K562 (cell line): Measurements from ENCODE around the gene DAB1. TPM values are rescaled to one million over a fixed set of nuclear protein-coding genes. Genes with fewer than 3 reads are reported as not detected.

Experiments used
- ATAC-seq: fragments of 200-7000 bp; cut with Tn5 transposase; 3 replicates; pipeline ENCODE4 v1.9.1; 2020; ENCODE audit warnings: moderate library complexity
- BruUV-seq: library from RNA; stranded (reverse); fragments of 400-500 nt; replicated peaks from 2 replicates; lab custom pipeline; 2021; lab: Mats Ljungman, UMichigan
- CTCF ChIA-PET: fragments of 300-600 bp; formaldehyde crosslinking; extraction: SDS; loops from one replicate; lab custom pipeline; 2021; ENCODE audit warnings: low intra/inter-chr PET ratio; lab: Yijun Ruan, JAX
- POLR2A ChIA-PET: fragments of 300-600, 350-650 bp; sonication (Branson Sonifier 250); formaldehyde crosslinking; extraction: SDS; loops from one replicate; lab custom pipeline; 2021; ENCODE audit warnings: antibody characterized with exemption, inconsistent platforms; lab: Yijun Ruan, JAX
- DNase-seq, 4 experiments: peaks; one replicate each; pipeline versions ENCODE4 v3.0.0 to v3.0.0-alpha.2; 2011 to 2018; ENCODE audit warnings: low spot score in 3 of 4, mixed read lengths in 3 of 4; ENCODE audit errors: extremely low read depth in 1 of 4
- FAIRE-seq: peaks from 2 replicates; lab custom pipeline; 2011; peaks lifted over from hg19 to GRCh38; lab: Jason Lieb, UNC
- H2AFZ ChIP-seq: 2 replicates; pipeline ENCODE4 v1.6.0; 2011; ENCODE audit warnings: low read depth, low read length, control low read depth, inconsistent platforms
- H3K27ac ChIP-seq: fragments of 200-600 bp; 3 replicates; pipeline ENCODE4 v1.8.0; 2011; ENCODE audit warnings: low read depth, mild to moderate bottlenecking, control low read depth, inconsistent platforms, low read length, moderate library complexity, mixed read lengths; ENCODE audit errors: extremely low read depth
- H3K27me3 ChIP-seq, 2 experiments: fragments of 300-600 bp in 1 of 2; 2 replicates in 1 of 2; 3 replicates in 1 of 2; pipeline versions ENCODE4 v1.6.0 to v1.8.0; 2011; ENCODE audit warnings: inconsistent platforms in 2 of 2, low read length in 2 of 2, mild to moderate bottlenecking in 1 of 2, mixed read lengths in 1 of 2, moderate library complexity in 1 of 2; ENCODE audit not compliant: control insufficient read depth in 2 of 2, insufficient read depth in 2 of 2
- H3K36me3 ChIP-seq: fragments of 300-600 bp; 3 replicates; pipeline ENCODE4 v1.8.0; 2011; ENCODE audit warnings: mild to moderate bottlenecking, low read length, inconsistent platforms; ENCODE audit not compliant: control insufficient read depth, insufficient read depth
- H3K4me1 ChIP-seq, 2 experiments: fragments of 200-600 bp in 1 of 2; replicated peaks in 1 of 2; 2 replicates in 1 of 2; 3 replicates in 1 of 2; pipeline versions ENCODE4 v1.5.1 to v1.8.0; 2011; ENCODE audit warnings: inconsistent platforms in 2 of 2, low read length in 2 of 2, mild to moderate bottlenecking in 1 of 2, mixed read lengths in 1 of 2, moderate library complexity in 1 of 2; ENCODE audit not compliant: control insufficient read depth in 2 of 2, insufficient read depth in 2 of 2
- H3K4me2 ChIP-seq: 2 replicates; pipeline ENCODE4 v1.6.1; 2011; ENCODE audit warnings: low read length, control low read depth, inconsistent platforms, mixed read lengths; ENCODE audit not compliant: insufficient read depth
- H3K4me3 ChIP-seq: fragments of 200-600 bp; sonication (generic), shearing (Covaris generic); 2 replicates; pipeline ENCODE4 v1.5.1; 2016; ENCODE audit warnings: control low read depth, inconsistent platforms
- H3K79me2 ChIP-seq: fragments of 200-600 bp; 3 replicates; pipeline ENCODE4 v1.8.0; 2011; ENCODE audit warnings: low read length, inconsistent platforms; ENCODE audit not compliant: control insufficient read depth, insufficient read depth
- H3K9ac ChIP-seq, 2 experiments: 2 replicates each; pipeline versions ENCODE4 v1.6.0 to v1.6.1; 2011; ENCODE audit warnings: low read depth in 2 of 2, low read length in 2 of 2, control low read depth in 1 of 2, inconsistent platforms in 1 of 2, mild to moderate bottlenecking in 1 of 2, mixed read lengths in 1 of 2; ENCODE audit not compliant: insufficient read depth in 1 of 2
- H3K9me1 ChIP-seq: one replicate; pipeline ENCODE4 v1.6.0; 2011; ENCODE audit warnings: inconsistent platforms, mild to moderate bottlenecking, low read length, moderate library complexity; ENCODE audit not compliant: control insufficient read depth, insufficient read depth
- H3K9me3 ChIP-seq: replicated peaks from 2 replicates; pipeline ENCODE4 v1.5.1; 2011; ENCODE audit warnings: low read depth, low read length, inconsistent platforms; ENCODE audit not compliant: control insufficient read depth, insufficient read depth
- H4K20me1 ChIP-seq: replicated peaks from 2 replicates; pipeline ENCODE4 v1.6.1; 2011; ENCODE audit warnings: low read length, inconsistent platforms, mixed read lengths; ENCODE audit not compliant: control insufficient read depth, insufficient read depth
- ASH1L ChIP-seq: fragments of 450-650 bp; IDR thresholded peaks from 2 replicates; pipeline ENCODE4 v1.6.1; 2018; ENCODE audit warnings: borderline replicate concordance, mild to moderate bottlenecking, low read depth; ENCODE audit not compliant: partially characterized antibody
- CBFA2T3 ChIP-seq: fragments of 450-650 bp; IDR thresholded peaks from 2 replicates; pipeline ENCODE4 v1.6.1; 2017
- CHD1 ChIP-seq: fragments of 200-600 bp; sonication (generic); IDR thresholded peaks from one replicate; pipeline ENCODE4 v1.6.1; 2012; ENCODE audit warnings: mild to moderate bottlenecking, moderate library complexity, low read length, inconsistent platforms
- CTBP1 ChIP-seq: fragments of 450-650 bp; IDR thresholded peaks from 2 replicates; pipeline ENCODE4 v1.6.1; 2016; ENCODE audit warnings: borderline replicate concordance
- CUX1 ChIP-seq: fragments of 200-800 bp; sonication (Bioruptor generic); IDR thresholded peaks from 2 replicates; pipeline ENCODE4 v1.6.1; 2016; ENCODE audit warnings: missing genetic modification characterization, missing compliant biosample characterization
- ETV6 ChIP-seq, 3 experiments: fragments of 150-350 bp in 1 of 3; sonication (generic) in 1 of 3; formaldehyde crosslinking in 1 of 3; IDR thresholded peaks; 2 replicates each; pipeline versions ENCODE4 v1.6.1 to v1.8.0; 2014 to 2022; ENCODE audit warnings: borderline replicate concordance in 2 of 3, low read depth in 2 of 3, antibody characterized with exemption in 1 of 3, low read length in 1 of 3, mild to moderate bottlenecking in 1 of 3, missing genetic modification reagents in 1 of 3
- GATAD2A ChIP-seq: fragments of 450-650 bp; IDR thresholded peaks from 2 replicates; pipeline ENCODE4 v1.6.1; 2017
- HNRNPLL ChIP-seq: fragments of 200-400 bp; formaldehyde crosslinking; IDR thresholded peaks from 2 replicates; pipeline ENCODE4 v1.6.1; 2017; ENCODE audit warnings: low read length, low read depth, mild to moderate bottlenecking; ENCODE audit not compliant: poor library complexity, severe bottlenecking
- HSF4 ChIP-seq: fragments of 250-450 bp; sonication (Bioruptor Pico); IDR thresholded peaks from 2 replicates; pipeline ENCODE4 v2.1.2; 2022; ENCODE audit warnings: mild to moderate bottlenecking, moderate library complexity, borderline replicate concordance
- PBX2 ChIP-seq, 2 experiments: IDR thresholded peaks in 1 of 2; conservative IDR thresholded peaks in 1 of 2; 2 replicates each; pipeline ENCODE4 v1.6.1; 2016; ENCODE audit warnings: low read depth in 2 of 2, mild to moderate bottlenecking in 1 of 2, missing compliant biosample characterization in 1 of 2, missing genetic modification characterization in 1 of 2, moderate library complexity in 1 of 2
- SMAD3 ChIP-seq: fragments of 450-650 bp; formaldehyde crosslinking; conservative IDR thresholded peaks from 2 replicates; pipeline ENCODE4 v1.4.0; 2020; ENCODE audit warnings: mild to moderate bottlenecking
- SUPT5H ChIP-seq: fragments of 450-650 bp; IDR thresholded peaks from 2 replicates; pipeline ENCODE4 v1.6.1; 2016
- WHSC1 ChIP-seq: IDR thresholded peaks from one replicate; pipeline ENCODE4 v1.6.1; 2012; ENCODE audit warnings: low read length, control low read depth, inconsistent platforms
- WGBS: fragments of 100-300 bp; shearing (Covaris generic); methylation state at CpG from one replicate; pipeline ENCODE4 v1.1.6; 2016; ENCODE audit warnings: low coverage, mixed read lengths; ENCODE audit not compliant: insufficient coverage; ENCODE audit errors: missing lambda C conversion rate; 5-methylcytosine and 5-hydroxymethylcytosine counted together
- in situ Hi-C: fragments of 300-500 bp; cut with MboI; formaldehyde crosslinking; loops from 4 replicates; pipeline ENCODE4 v1.15.0; 2018; ENCODE audit warnings: inconsistent platforms, mixed read lengths
- intact Hi-C: fragments of 100-400 bp; cut with micrococcal nuclease; formaldehyde crosslinking; loops from 2 replicates; pipeline ENCODE4 v1.14.2; 2022
- polyA plus RNA-seq, 8 experiments: library from polyadenylated mRNA; depleted of rRNA in 4 of 8; stranded (reverse) in 5 of 8; unstranded in 3 of 8; fragments of >200 nt; fragmentation: Nextera tagmentation in 2 of 8; fragmentation: Illumina TruSeq in 1 of 8; extraction: Ambion mirVana in 2 of 8; extraction: Trizol in 1 of 8; gene quantifications; 2 replicates each; pipeline versions ENCODE4 v1.2.1 to v1.2.3, GENCODE V29; 2011 to 2014; ENCODE audit warnings: inconsistent platforms in 1 of 8, missing spikeins in 1 of 8
- total RNA-seq, 7 experiments: library from RNA; depleted of rRNA in 6 of 7; stranded (reverse); fragments of >200 nt in 6 of 7; fragmentation: Illumina TruSeq in 2 of 7; extraction: Trizol in 2 of 7; gene quantifications; 2 replicates each; pipeline versions ENCODE4 v1.2.1 to v1.2.3, GENCODE V29; 2011 to 2021; ENCODE audit warnings: low replicate concordance in 1 of 7

The DAB1 gene
- total and polyA plus RNA-seq, 9 of the 15 experiments (the other 6 are each of a cell fraction or from before 2014, with no cell fraction given), result not detected

GRCh38 chr1:57376041-57376440 is 47.8 kb downstream of the DAB1 start (continued):
- TF ChIP-seq SMAD3 (CRISPR knock-in tag) (no peak), CBFA2T3 (no peak), HSF4 (no peak), HNRNPLL (no peak)

- no peak overlapping the region for H3K27ac ChIP-seq
- FAIRE-seq (no peak), DNase-seq (no peak), ATAC-seq (no peak)
- TF ChIP-seq CUX1 (CRISPR knock-in tag) (no peak), WHSC1 (no peak), CTBP1 (no peak), CHD1 (no peak), SUPT5H (no peak), PBX2 (CRISPR knock-in tag; IDR thresholded peaks at IDR 0.05; ENCODE audit: low read depth) (no peak), PBX2 (tag; conservative IDR thresholded peaks at IDR 0.05; ENCODE audit: low read depth) (no peak), ASH1L (no peak), GATAD2A (no peak), ETV6 (IDR thresholded peaks at IDR 0.05; ENCODE audit: borderline replicate concordance in 1 of 2, low read depth in 2 of 2, low read length in 1 of 2) (no peak), ETV6 (CRISPR knock-in tag; IDR thresholded peaks at IDR 0.05; ENCODE audit: borderline replicate concordance) (no peak)
- H3K4me3 ChIP-seq, result no peak overlapping the region
- BruUV-seq, result no TSS peak
- H3K27me3 ChIP-seq, result no peaks in the 10 kb centered on the region
- no peaks in the 10 kb centered on the region for H3K79me2 ChIP-seq
- no peaks in the 10 kb centered on the region for H4K20me1 ChIP-seq
- H3K36me3 ChIP-seq, result no peaks in the 10 kb centered on the region
- no peak overlapping the region for H3K4me2 ChIP-seq
- no peak overlapping the region for H2AFZ ChIP-seq
- WGBS, result 0% methylated on average over 4 of the region's 4 CpGs
- CTCF ChIA-PET, result no interaction called here
- H3K9me1 ChIP-seq, result no peaks in the 10 kb centered on the region
- no peaks in the 10 kb centered on the region for H3K9me3 ChIP-seq
- no peak overlapping the region for H3K9ac ChIP-seq
- in situ Hi-C loops, result no loop called here
- intact Hi-C loops, result no loop called here
- H3K4me1 ChIP-seq, result no peaks in the 10 kb centered on the region
- POLR2A ChIA-PET, result no interaction called here
Observed at GRCh38 chr1:57369889-57370288, 54.0 kb downstream of the DAB1 start.
